HepG2 (cell line): Measurements from ENCODE around the gene EHBP1. TPM values are rescaled to one million over a fixed set of nuclear protein-coding genes. Genes with fewer than 3 reads are reported as not detected.

ENCODE experiments used
- ATAC-seq: fragments of 200-7000 bp; cut with Tn5 transposase; 3 replicates; pipeline ENCODE4 v1.9.1; 2020; ENCODE audit warnings: mild to moderate bottlenecking, moderate library complexity
- BruUV-seq: library from RNA; stranded (reverse); fragments of 400-500 nt; replicated peaks from 2 replicates; lab custom pipeline; 2021; lab: Mats Ljungman, UMichigan
- CTCF ChIA-PET: fragments of 300-600 bp; formaldehyde crosslinking; extraction: SDS; loops from one replicate; lab custom pipeline; 2021; ENCODE audit warnings: low total read pairs, inconsistent platforms, low intra/inter-chr PET ratio; lab: Yijun Ruan, JAX
- POLR2A ChIA-PET: fragments of 350-600 bp; sonication (Branson Sonifier 250); formaldehyde crosslinking; loops from one replicate; lab custom pipeline; 2020; ENCODE audit warnings: antibody characterized with exemption, inconsistent platforms; lab: Yijun Ruan, JAX
- DNase-seq: peaks from one replicate; pipeline ENCODE4 v3.0.0-alpha.2; 2015; ENCODE audit warnings: low spot score
- FAIRE-seq: peaks from 3 replicates; lab custom pipeline; 2011; peaks lifted over from hg19 to GRCh38; lab: Jason Lieb, UNC
- H2AFZ ChIP-seq: one replicate; pipeline ENCODE4 v1.6.1; 2011; ENCODE audit warnings: low read length, inconsistent platforms
- H3K27ac ChIP-seq: fragments of 300-600 bp; 3 replicates; pipeline ENCODE4 v1.8.0; 2011; ENCODE audit warnings: mixed run types, mild to moderate bottlenecking, mixed read lengths, low read length, inconsistent platforms; ENCODE audit not compliant: insufficient read depth; ENCODE audit errors: extremely low read length
- H3K27me3 ChIP-seq, 2 experiments: fragments of 200-600 bp in 1 of 2; 2 replicates in 1 of 2; 3 replicates in 1 of 2; pipeline versions ENCODE4 v1.6.0 to v1.8.0; 2011; ENCODE audit warnings: low read length in 2 of 2, mild to moderate bottlenecking in 2 of 2, moderate library complexity in 2 of 2, inconsistent platforms in 1 of 2; ENCODE audit not compliant: insufficient read depth in 2 of 2, control insufficient read depth in 1 of 2
- H3K36me3 ChIP-seq, 2 experiments: fragments of 200-600 bp in 1 of 2; replicated peaks in 1 of 2; 2 replicates in 1 of 2; 3 replicates in 1 of 2; pipeline versions ENCODE4 v1.5.1 to v1.8.0; 2011; ENCODE audit warnings: low read length in 2 of 2, inconsistent platforms in 1 of 2; ENCODE audit not compliant: insufficient read depth in 2 of 2, control insufficient read depth in 1 of 2
- H3K4me1 ChIP-seq: 2 replicates; pipeline ENCODE4 v1.5.1; 2012; ENCODE audit warnings: low read length, inconsistent platforms; ENCODE audit not compliant: insufficient read depth
- H3K4me2 ChIP-seq: 2 replicates; pipeline ENCODE4 v1.6.0; 2011; ENCODE audit warnings: low read depth, low read length, inconsistent platforms
- H3K4me3 ChIP-seq, 3 experiments: fragments of 200-600 bp in 1 of 3; sonication (generic), shearing (Covaris generic) in 1 of 3; replicated peaks in 1 of 3; 2 replicates each; pipeline ENCODE4 v1.5.1; 2011 to 2016; ENCODE audit warnings: low read length in 3 of 3, inconsistent platforms in 2 of 3, low read depth in 2 of 3, mild to moderate bottlenecking in 2 of 3, control low read depth in 1 of 3, mixed read lengths in 1 of 3; ENCODE audit not compliant: insufficient read depth in 1 of 3
- H3K79me2 ChIP-seq: one replicate; pipeline ENCODE4 v1.6.1; 2011; ENCODE audit warnings: low read length, inconsistent platforms; ENCODE audit not compliant: insufficient read depth
- H3K9ac ChIP-seq: 2 replicates; pipeline ENCODE4 v1.6.0; 2011; ENCODE audit warnings: mild to moderate bottlenecking, low read depth, low read length, inconsistent platforms; ENCODE audit not compliant: insufficient read depth
- H3K9me3 ChIP-seq: 2 replicates; pipeline ENCODE4 v1.5.1; 2012; ENCODE audit warnings: mild to moderate bottlenecking, low read length
- H4K20me1 ChIP-seq: 2 replicates; pipeline ENCODE4 v1.6.0; 2011; ENCODE audit warnings: inconsistent platforms, mild to moderate bottlenecking, low read length, moderate library complexity; ENCODE audit not compliant: insufficient read depth
- MAFF ChIP-seq: IDR thresholded peaks from 2 replicates; pipeline ENCODE4 v1.6.1; 2011; ENCODE audit warnings: low read depth, low read length, improper control_type of control experiment
- RORA ChIP-seq: sonication (generic); formaldehyde crosslinking; IDR thresholded peaks from 2 replicates; pipeline ENCODE4 v1.5.0; 2020; ENCODE audit warnings: mild to moderate bottlenecking, missing genetic modification reagents, moderate library complexity
- TFDP2 ChIP-seq: sonication (generic); formaldehyde crosslinking; IDR thresholded peaks from 2 replicates; pipeline ENCODE4 v1.4.0; 2020; ENCODE audit warnings: missing genetic modification reagents
- USF2 ChIP-seq, 2 experiments: sonication (generic) in 1 of 2; formaldehyde crosslinking in 1 of 2; IDR thresholded peaks; 2 replicates each; pipeline versions ENCODE4 v1.5.1 to v1.6.1; 2011 to 2020; ENCODE audit warnings: borderline replicate concordance in 1 of 2, low read depth in 1 of 2, low read length in 1 of 2, mild to moderate bottlenecking in 1 of 2, missing genetic modification reagents in 1 of 2, moderate library complexity in 1 of 2
- WGBS: methylation state at CpG from one replicate; pipeline ENCODE4 v1.1.6; 2017; ENCODE audit warnings: low lambda C conversion rate; 5-methylcytosine and 5-hydroxymethylcytosine counted together
- in situ Hi-C: cut with HindIII; loops from 2 replicates; pipeline ENCODE4 v1.10.0; 2017; ENCODE audit warnings: low pct_unique_long_range_greater_than_20kb; ENCODE audit not compliant: extremely low pct_ligation_motif_present
- intact Hi-C: fragments of 100-400 bp; cut with micrococcal nuclease; formaldehyde crosslinking; loops from one replicate; pipeline ENCODE4 v1.10.0; 2022; ENCODE audit not compliant: unreplicated experiment
- polyA plus RNA-seq, 8 experiments: library from polyadenylated mRNA; depleted of rRNA in 3 of 8; stranded (reverse) in 7 of 8; unstranded in 1 of 8; fragments of >200 nt; fragmentation: Illumina TruSeq in 4 of 8; extraction: Trizol in 4 of 8; gene quantifications; 2 replicates each; pipeline versions ENCODE4 v1.2.1 to v1.2.3, GENCODE V29; 2011 to 2016; ENCODE audit warnings: low read depth in 4 of 8, missing spikeins in 1 of 8, mixed read lengths in 1 of 8; ENCODE audit not compliant: insufficient read depth in 1 of 8
- total RNA-seq, 5 experiments: library from RNA; depleted of rRNA; stranded (reverse); fragments of >200 nt; fragmentation: Illumina TruSeq; extraction: Trizol; gene quantifications; 2 replicates each; pipeline ENCODE4 v1.2.3, GENCODE V29; 2016; ENCODE audit warnings: low read depth in 1 of 5

The EHBP1 gene
- total and polyA plus RNA-seq, 2 of the 13 experiments (the other 11 are each of a cell fraction or from before 2014, with no cell fraction given), result 93.5 to 146 TPM

GRCh38 chr2:63066838-63067237 lies 361.3 kb downstream of the EHBP1 start:
- peaks cover 5% of the 10 kb centered on the region; the same call in 1 of the 2 replicates for H3K4me1 ChIP-seq
- no peaks in the 10 kb centered on the region for H3K9me3 ChIP-seq
- no peak overlapping the region for H3K27ac ChIP-seq
- no peak overlapping the region for H3K9ac ChIP-seq
- no peak for DNase-seq
- no peaks in the 10 kb centered on the region for H4K20me1 ChIP-seq
- H2AFZ ChIP-seq, result no peak overlapping the region
- CTCF ChIA-PET, result no interaction called here
- no peak for TF ChIP-seq MAFF
- no peak for TF ChIP-seq TFDP2 (CRISPR knock-in tag)
- TF ChIP-seq RORA (CRISPR knock-in tag), result no peak
- TF ChIP-seq USF2 (IDR thresholded peaks at IDR 0.05; ENCODE audit: low read depth, low read length), result no peak
- TF ChIP-seq USF2 (CRISPR knock-in tag; IDR thresholded peaks at IDR 0.05; ENCODE audit: borderline replicate concordance), result no peak
- TF ChIP-seq, all 625 proteins: peak for 0
- in situ Hi-C loops, result loop anchor here (25.0 kb wide), 1 partner anchor 655 kb away; no protein-coding TSS in a partner anchor
- Histone ChIP-seq H3K4me3 (no peak overlapping the region), H3K27me3 (no peaks in the 10 kb centered on the region), H3K36me3 (no peaks in the 10 kb centered on the region), H3K4me2 (no peak overlapping the region), H3K79me2 (no peaks in the 10 kb centered on the region)
- 69% methylated on average over 2 of the region's 2 CpGs for WGBS
- intact Hi-C loops, result no loop called here
- ATAC-seq (no peak), FAIRE-seq (no peak)
- BruUV-seq, result no TSS peak
- POLR2A ChIA-PET, result no interaction called here
